ENCODE measurements around the gene TYW3.

The TYW3 gene

DNA sequence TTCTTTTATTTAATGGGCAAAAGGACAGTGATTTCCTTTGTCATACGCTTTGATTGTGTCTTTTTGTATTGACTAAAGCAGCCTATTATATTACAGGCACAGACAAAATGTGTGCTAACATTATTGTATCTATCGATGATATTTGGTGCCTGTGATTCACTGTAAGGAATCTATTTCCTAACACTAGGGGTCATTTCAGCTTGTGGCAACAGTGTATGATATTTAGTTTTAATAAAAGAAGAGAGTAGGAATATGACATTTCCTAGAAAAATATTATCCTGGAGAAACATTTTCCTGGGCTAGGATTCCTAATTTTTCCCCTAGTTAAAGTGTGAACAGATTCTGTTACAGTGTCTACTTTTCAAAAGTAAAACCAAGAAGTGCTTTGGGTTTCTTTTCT, 42.8 kb downstream of the TYW3 start:
- TF ChIP-seq TAF1 (IDR thresholded peaks at IDR 0.05; ENCODE audit: low read depth, low read length) (no peak), POLR2A (IDR thresholded peaks at IDR 0.05; ENCODE audit: low read depth, low read length) (no peak), POLR2AphosphoS5 (IDR thresholded peaks at IDR 0.05; ENCODE audit: low read depth, low read length) (no peak), SPI1 (IDR thresholded peaks at IDR 0.05; ENCODE audit: low read depth, low read length) (no peak), POU2F2 (IDR thresholded peaks at IDR 0.05; ENCODE audit: low read depth, low read length) (no peak), PAX5 (IDR thresholded peaks at IDR 0.05; ENCODE audit: insufficient read depth, low read length, severe bottlenecking) (no peak)
- FAIRE-seq = no peak
- DNase-seq (ENCODE audit: insufficient read length, low spot score) = no peak

DNA sequence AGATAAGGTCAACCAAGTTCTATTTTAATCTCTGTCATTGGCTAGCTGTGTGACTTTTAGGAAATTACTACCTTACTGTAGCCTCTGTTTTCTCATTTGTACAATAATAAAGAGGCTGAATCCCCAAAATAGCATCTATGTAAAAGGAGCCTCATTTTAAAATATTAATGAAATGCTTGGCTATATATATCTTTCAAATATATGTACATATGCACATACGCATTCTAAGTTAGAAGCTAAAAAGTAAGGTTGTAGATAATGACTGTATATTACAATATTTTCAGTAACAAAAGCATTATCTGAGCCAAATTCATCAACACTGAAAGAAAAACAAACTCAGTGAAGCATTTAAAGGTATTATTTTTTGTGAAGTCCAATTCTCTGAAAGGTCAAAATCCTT, 44.6 kb downstream of the TYW3 start:
- FAIRE-seq (no peak), DNase-seq (ENCODE audit: insufficient read length, low spot score) (no peak)
- no peak for TF ChIP-seq POLR2A (IDR thresholded peaks at IDR 0.05; ENCODE audit: low read depth, low read length)
- TF ChIP-seq SPI1 (IDR thresholded peaks at IDR 0.05; ENCODE audit: low read depth, low read length) = no peak
- TF ChIP-seq POU2F2 (IDR thresholded peaks at IDR 0.05; ENCODE audit: low read depth, low read length) = no peak
- no peak for TF ChIP-seq PAX5 (IDR thresholded peaks at IDR 0.05; ENCODE audit: insufficient read depth, low read length, severe bottlenecking)
- TF ChIP-seq TAF1 (IDR thresholded peaks at IDR 0.05; ENCODE audit: low read depth, low read length) = no peak
- TF ChIP-seq POLR2AphosphoS5 (IDR thresholded peaks at IDR 0.05; ENCODE audit: low read depth, low read length) = no peak

DNA sequence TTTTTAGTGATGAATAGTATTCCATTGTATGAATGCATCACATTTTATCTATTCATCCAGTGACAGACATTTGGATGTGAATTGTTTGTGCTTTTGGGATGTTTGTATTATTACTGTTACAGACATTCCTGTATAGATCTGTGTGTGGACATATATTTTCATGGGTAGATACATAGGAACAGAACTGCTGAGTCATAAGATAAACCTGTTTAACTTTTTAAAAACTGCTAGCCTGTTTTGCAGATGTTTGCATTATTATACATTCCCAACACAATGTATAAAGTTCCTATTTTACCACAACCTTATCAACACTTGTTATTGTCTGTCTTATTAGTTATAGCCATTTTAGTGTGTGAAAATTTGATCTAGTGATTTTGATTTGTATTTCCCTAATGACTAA, 46.8 kb downstream of the TYW3 start:
- no peak for FAIRE-seq
- TF ChIP-seq POU2F2 (IDR thresholded peaks at IDR 0.05; ENCODE audit: low read depth, low read length) = no peak
- no peak for TF ChIP-seq PAX5 (IDR thresholded peaks at IDR 0.05; ENCODE audit: insufficient read depth, low read length, severe bottlenecking)
- DNase-seq (ENCODE audit: insufficient read length, low spot score) = no peak

DNA sequence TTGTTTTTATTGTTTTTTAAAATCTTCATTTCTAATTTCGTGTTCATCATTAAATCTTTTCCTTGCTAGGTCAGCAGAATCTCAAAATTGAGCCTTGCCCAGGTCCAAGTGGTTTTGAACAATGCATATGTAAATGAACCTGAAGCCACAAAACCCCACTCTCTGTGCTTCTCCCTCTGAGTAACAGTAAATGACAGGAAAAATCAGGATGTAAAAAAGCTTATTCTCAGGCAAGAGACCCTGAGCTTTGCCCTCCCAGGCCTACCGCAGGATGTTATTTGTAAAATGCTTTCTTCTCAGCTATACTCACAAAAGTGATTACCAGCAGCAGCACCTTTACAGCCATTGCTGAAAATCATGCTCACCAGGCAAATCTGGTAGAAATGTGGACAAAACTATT, 47.6 kb downstream of the TYW3 start:
- TF ChIP-seq POLR2A (IDR thresholded peaks at IDR 0.05; ENCODE audit: low read depth, low read length) = no peak
- TF ChIP-seq POU2F2 (IDR thresholded peaks at IDR 0.05; ENCODE audit: low read depth, low read length) = no peak
- TF ChIP-seq SPI1 (IDR thresholded peaks at IDR 0.05; ENCODE audit: low read depth, low read length) = no peak
- TF ChIP-seq TAF1 (IDR thresholded peaks at IDR 0.05; ENCODE audit: low read depth, low read length) = no peak
- TF ChIP-seq PAX5 (IDR thresholded peaks at IDR 0.05; ENCODE audit: insufficient read depth, low read length, severe bottlenecking) = no peak
- no peak for TF ChIP-seq POLR2AphosphoS5 (IDR thresholded peaks at IDR 0.05; ENCODE audit: low read depth, low read length)
- DNase-seq (ENCODE audit: insufficient read length, low spot score) (no peak), FAIRE-seq (no peak)

DNA sequence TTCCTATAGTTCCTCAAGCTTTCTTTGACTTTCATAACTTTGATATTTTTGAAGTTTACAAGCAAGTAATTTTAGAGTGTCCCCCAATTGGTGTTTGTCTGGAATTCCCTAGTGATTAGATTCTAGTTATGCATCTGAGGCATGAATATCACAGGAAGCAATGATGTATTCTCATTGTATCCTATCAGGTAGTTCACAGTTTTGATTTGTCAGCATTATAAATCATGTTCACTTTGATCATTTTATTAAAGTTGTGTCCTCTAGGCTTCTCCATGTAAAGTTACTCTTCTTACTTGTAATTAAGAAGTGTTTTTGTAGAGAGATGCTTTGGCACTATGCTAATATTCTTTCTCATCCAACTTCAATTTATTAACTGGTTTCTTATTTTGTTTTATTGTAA, 53.0 kb downstream of the TYW3 start:
- no peak for FAIRE-seq
- TF ChIP-seq TAF1 (IDR thresholded peaks at IDR 0.05; ENCODE audit: low read depth, low read length) = no peak
- no peak for TF ChIP-seq PAX5 (IDR thresholded peaks at IDR 0.05; ENCODE audit: insufficient read depth, low read length, severe bottlenecking)
- TF ChIP-seq SPI1 (IDR thresholded peaks at IDR 0.05; ENCODE audit: low read depth, low read length) = no peak
- no peak for TF ChIP-seq POLR2A (IDR thresholded peaks at IDR 0.05; ENCODE audit: low read depth, low read length)

DNA sequence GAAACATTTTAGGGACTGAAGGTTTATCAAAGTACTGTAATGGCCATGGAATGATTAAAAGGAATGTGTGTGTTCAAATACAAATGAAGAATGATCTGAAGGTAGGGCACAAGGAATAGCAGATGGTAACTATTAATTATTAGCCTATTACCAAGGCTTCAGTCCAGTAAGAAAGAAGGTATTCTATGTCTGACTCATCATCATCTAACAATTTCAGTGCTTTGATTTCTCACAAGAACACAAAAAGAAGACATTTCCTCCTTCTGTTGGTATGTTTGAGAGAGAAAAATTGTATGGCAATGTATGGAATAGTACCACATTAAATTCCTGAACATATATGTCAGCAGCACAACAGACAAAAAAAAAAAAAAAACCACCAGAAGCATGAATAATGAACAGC, 57.5 kb downstream of the TYW3 start:
- DNase-seq (ENCODE audit: insufficient read length, low spot score) = no peak
- TF ChIP-seq PAX5 (IDR thresholded peaks at IDR 0.05; ENCODE audit: insufficient read depth, low read length, severe bottlenecking) (no peak), POU2F2 (IDR thresholded peaks at IDR 0.05; ENCODE audit: low read depth, low read length) (no peak), POLR2A (IDR thresholded peaks at IDR 0.05; ENCODE audit: low read depth, low read length) (no peak), TAF1 (IDR thresholded peaks at IDR 0.05; ENCODE audit: low read depth, low read length) (no peak), SPI1 (IDR thresholded peaks at IDR 0.05; ENCODE audit: low read depth, low read length) (no peak), POLR2AphosphoS5 (IDR thresholded peaks at IDR 0.05; ENCODE audit: low read depth, low read length) (no peak)
- no peak for FAIRE-seq

More for the DNA sequence above, 53.0 kb downstream of the TYW3 start:
- DNase-seq (ENCODE audit: insufficient read length, low spot score) = no peak

DNA sequence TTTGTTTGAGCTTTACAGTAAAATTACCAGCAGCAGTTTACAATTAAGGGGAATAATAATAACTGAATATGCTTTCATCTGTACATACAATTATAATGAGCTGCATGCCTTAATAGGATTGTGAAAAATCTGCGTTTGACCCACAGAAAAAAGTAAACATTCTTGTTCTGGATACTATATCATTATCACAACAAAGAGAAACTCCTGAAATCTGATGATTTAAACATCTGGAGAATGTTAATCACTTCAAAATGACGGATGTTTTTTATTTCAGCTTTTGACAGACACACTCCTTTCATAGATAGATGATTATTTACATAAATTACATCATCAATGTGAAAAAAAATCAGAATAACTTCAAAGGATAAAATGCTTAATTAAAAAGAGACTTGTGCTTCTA, 58.5 kb downstream of the TYW3 start:
- TF ChIP-seq PAX5 (IDR thresholded peaks at IDR 0.05; ENCODE audit: insufficient read depth, low read length, severe bottlenecking) (no peak), POLR2AphosphoS5 (IDR thresholded peaks at IDR 0.05; ENCODE audit: low read depth, low read length) (no peak), POLR2A (IDR thresholded peaks at IDR 0.05; ENCODE audit: low read depth, low read length) (no peak), POU2F2 (IDR thresholded peaks at IDR 0.05; ENCODE audit: low read depth, low read length) (no peak), SPI1 (IDR thresholded peaks at IDR 0.05; ENCODE audit: low read depth, low read length) (no peak)
- DNase-seq (ENCODE audit: insufficient read length, low spot score) = no peak
- no peak for FAIRE-seq

DNA sequence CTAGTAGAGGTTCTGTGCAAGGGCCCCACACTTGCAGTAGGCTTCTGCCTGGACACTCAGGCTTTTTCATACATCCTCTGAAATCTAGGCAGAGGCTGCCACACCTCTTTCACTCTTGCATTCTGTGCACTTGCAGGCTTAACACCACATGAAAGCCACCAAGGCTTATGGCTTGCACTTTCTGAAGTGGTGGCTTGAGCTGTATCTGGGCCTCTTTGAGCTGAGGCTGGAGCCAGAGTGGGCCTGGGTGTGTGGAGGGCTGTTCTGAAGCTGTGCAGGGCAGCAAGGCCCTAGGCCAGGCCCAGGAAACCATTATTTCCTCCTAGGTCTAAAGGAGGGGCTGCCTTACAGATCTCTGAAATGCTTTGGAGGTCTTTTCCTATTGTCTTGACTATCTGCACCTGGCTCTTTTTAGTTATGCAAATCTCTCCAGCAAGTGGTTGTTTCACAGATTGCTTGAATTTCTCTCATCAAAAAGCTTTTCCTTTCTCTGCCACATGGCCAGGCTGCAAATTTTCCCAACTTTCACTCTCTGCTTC, 66.2 kb downstream of the TYW3 start:
- no peak for FAIRE-seq
- TF ChIP-seq POLR2AphosphoS5 (IDR thresholded peaks at IDR 0.05; ENCODE audit: low read depth, low read length) (no peak), POLR2A (IDR thresholded peaks at IDR 0.05; ENCODE audit: low read depth, low read length) (no peak), POU2F2 (IDR thresholded peaks at IDR 0.05; ENCODE audit: low read depth, low read length) (no peak), PAX5 (IDR thresholded peaks at IDR 0.05; ENCODE audit: insufficient read depth, low read length, severe bottlenecking) (no peak), SPI1 (IDR thresholded peaks at IDR 0.05; ENCODE audit: low read depth, low read length) (no peak), TAF1 (IDR thresholded peaks at IDR 0.05; ENCODE audit: low read depth, low read length) (no peak)

DNA sequence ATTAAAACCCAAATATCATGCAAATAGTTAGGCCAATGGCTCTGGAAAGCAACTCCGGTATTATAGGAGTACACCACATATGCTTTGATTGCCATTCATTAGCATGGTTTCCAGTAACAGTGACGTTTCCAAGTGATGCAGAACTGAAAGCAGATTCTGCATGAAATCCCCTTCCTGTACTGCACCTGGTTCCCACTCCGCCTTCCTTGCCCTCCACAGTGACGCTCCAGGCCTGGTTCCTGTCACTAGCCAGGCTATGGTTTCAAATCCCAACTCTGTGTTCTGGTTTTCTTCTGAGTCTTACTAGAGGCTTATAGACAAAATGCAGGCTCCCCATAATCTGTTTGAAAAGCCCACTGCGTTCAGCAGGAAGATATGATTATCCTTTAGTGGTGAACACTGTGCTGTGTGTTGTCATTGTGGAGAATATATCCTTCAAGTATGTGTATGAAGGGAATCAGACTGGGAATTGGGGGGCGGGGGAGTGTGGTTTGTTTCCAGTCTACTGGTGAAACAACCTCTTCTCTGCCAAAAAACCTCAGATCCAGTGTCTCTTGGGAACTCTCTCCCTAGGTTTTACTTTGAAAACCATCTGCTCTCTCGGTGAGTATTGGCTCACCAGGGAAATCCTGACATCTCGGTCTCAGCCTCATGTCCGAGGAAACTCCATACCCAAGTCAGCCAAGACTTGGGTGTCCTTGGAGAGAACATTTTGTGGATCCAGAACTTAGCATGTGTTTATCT, 78.7 kb downstream of the TYW3 start:
- DNase-seq (ENCODE audit: insufficient read length, low spot score) (no peak), FAIRE-seq (no peak)
- no peak for TF ChIP-seq PAX5 (IDR thresholded peaks at IDR 0.05; ENCODE audit: insufficient read depth, low read length, severe bottlenecking)
- TF ChIP-seq SPI1 (IDR thresholded peaks at IDR 0.05; ENCODE audit: low read depth, low read length) = peak; percentile 49; the same call in 1 of the 2 replicates

More for the DNA sequence above, 66.2 kb downstream of the TYW3 start:
- no peak for DNase-seq (ENCODE audit: insufficient read length, low spot score)

DNA sequence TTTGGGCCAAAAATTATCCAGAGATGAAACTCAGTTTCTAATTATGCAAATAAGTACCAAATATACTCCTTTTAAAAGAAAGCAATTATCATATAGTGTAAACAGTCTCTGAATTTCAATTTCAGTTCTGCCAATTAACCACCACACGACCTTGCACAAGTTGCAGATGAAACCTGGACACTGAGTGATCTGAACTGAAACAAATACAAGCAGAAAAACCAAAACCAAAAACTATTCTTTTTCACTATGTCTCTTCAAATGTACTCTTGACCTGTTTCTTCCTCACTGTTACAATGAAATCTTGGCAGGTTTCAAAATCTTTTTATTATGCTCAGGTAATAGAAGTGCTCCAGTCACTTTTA, 79.2 kb downstream of the TYW3 start:
- DNase-seq (ENCODE audit: insufficient read length, low spot score) (no peak), FAIRE-seq (no peak)
- TF ChIP-seq SPI1 (IDR thresholded peaks at IDR 0.05; ENCODE audit: low read depth, low read length) (0 out of 2 replicates have a peak, but pooled peaks have one; percentile 9), POLR2AphosphoS5 (IDR thresholded peaks at IDR 0.05; ENCODE audit: low read depth, low read length) (no peak)
